HepG2 (cell line): ENCODE results near the gene PA2G4. TPM values are rescaled to one million over a fixed set of nuclear protein-coding genes. Genes with fewer than 3 reads are reported as not detected.

Source experiments
- ARHGAP35 ChIP-seq: sonication (generic); formaldehyde crosslinking; IDR thresholded peaks from 2 replicates; pipeline ENCODE4 v1.9.0; 2022; ENCODE audit warnings: mild to moderate bottlenecking, inconsistent platforms, moderate library complexity, missing genetic modification reagents, borderline replicate concordance
- EP300 ChIP-seq, 3 experiments: sonication (generic) in 1 of 3; formaldehyde crosslinking in 1 of 3; IDR thresholded peaks; 2 replicates each; pipeline versions ENCODE4 v1.5.1 to v1.6.1; 2011 to 2020; ENCODE audit warnings: low read depth in 2 of 3, low read length in 2 of 3, borderline replicate concordance in 1 of 3, improper control_type of control experiment in 1 of 3, mild to moderate bottlenecking in 1 of 3, missing genetic modification reagents in 1 of 3, moderate library complexity in 1 of 3
- GATAD2A ChIP-seq: IDR thresholded peaks from 2 replicates; pipeline ENCODE4 v1.6.1; 2016
- HDAC1 ChIP-seq: sonication (generic); formaldehyde crosslinking; IDR thresholded peaks from 2 replicates; pipeline ENCODE4 v1.5.1; 2020; ENCODE audit warnings: mild to moderate bottlenecking, missing genetic modification reagents
- KDM5A ChIP-seq: fragments of 200-600 bp; sonication (generic); IDR thresholded peaks from 2 replicates; pipeline ENCODE4 v1.7.0; 2018; ENCODE audit warnings: antibody characterized with exemption, mild to moderate bottlenecking, low read length, borderline replicate concordance
- KDM6A ChIP-seq: IDR thresholded peaks from 2 replicates; pipeline ENCODE4 v1.6.1; 2016; ENCODE audit warnings: low read depth
- KMT2B ChIP-seq: IDR thresholded peaks from 2 replicates; pipeline ENCODE4 v1.6.1; 2016; ENCODE audit warnings: missing genetic modification reagents, missing compliant biosample characterization
- POLR2G ChIP-seq: fragments of 200-400 bp; formaldehyde crosslinking; IDR thresholded peaks from 2 replicates; pipeline ENCODE4 v1.6.1; 2018; ENCODE audit warnings: mild to moderate bottlenecking, low read depth, low read length, moderate library complexity
- SMAD3 ChIP-seq: sonication (generic); formaldehyde crosslinking; IDR thresholded peaks from 2 replicates; pipeline ENCODE4 v1.4.0; 2020; ENCODE audit warnings: missing genetic modification reagents
- SOX13 ChIP-seq, 3 experiments: fragments of 450-650 bp in 1 of 3; sonication (generic) in 1 of 3; formaldehyde crosslinking in 1 of 3; IDR thresholded peaks in 2 of 3; conservative IDR thresholded peaks in 1 of 3; 2 replicates each; pipeline versions ENCODE4 v1.5.0 to v1.6.1; 2016 to 2020; ENCODE audit warnings: antibody characterized with exemption in 1 of 3, mild to moderate bottlenecking in 1 of 3, missing compliant biosample characterization in 1 of 3, missing genetic modification reagents in 1 of 3, moderate library complexity in 1 of 3
- SOX6 ChIP-seq, 2 experiments: fragments of 450-650 bp in 1 of 2; sonication (generic) in 1 of 2; formaldehyde crosslinking in 1 of 2; IDR thresholded peaks; 2 replicates each; pipeline versions ENCODE4 v1.4.0 to v1.6.1; 2017 to 2020; ENCODE audit warnings: antibody characterized with exemption in 1 of 2, mild to moderate bottlenecking in 1 of 2, missing genetic modification reagents in 1 of 2
- SRSF1 ChIP-seq: fragments of 200-400 bp; formaldehyde crosslinking; optimal IDR thresholded peaks from 2 replicates; pipeline ENCODE3; 2017; ENCODE audit warnings: mild to moderate bottlenecking, low read depth, low read length, moderate library complexity
- SRSF4 ChIP-seq: fragments of 200-400 bp; formaldehyde crosslinking; IDR thresholded peaks from one replicate; pipeline ENCODE4 v1.6.1; 2018; ENCODE audit warnings: mild to moderate bottlenecking, low read depth, low read length, moderate library complexity; ENCODE audit not compliant: poor library complexity, severe bottlenecking
- YY1 ChIP-seq: IDR thresholded peaks from 2 replicates; pipeline ENCODE4 v1.6.1; 2011; ENCODE audit warnings: low read length, low read depth, moderate library complexity, mild to moderate bottlenecking; ENCODE audit not compliant: insufficient read depth, insufficient replicate concordance
- ZBTB8A ChIP-seq: sonication (generic); formaldehyde crosslinking; IDR thresholded peaks from 2 replicates; pipeline ENCODE4 v1.4.0; 2020; ENCODE audit warnings: mild to moderate bottlenecking, low read depth, missing genetic modification reagents, borderline replicate concordance
- ZNF235 ChIP-seq: sonication (generic); formaldehyde crosslinking; IDR thresholded peaks from 2 replicates; pipeline ENCODE4 v1.8.1; 2023; ENCODE audit warnings: mild to moderate bottlenecking, missing genetic modification reagents, borderline replicate concordance
- ZNF549 ChIP-seq: sonication (generic); formaldehyde crosslinking; IDR thresholded peaks from 2 replicates; pipeline ENCODE4 v1.5.0; 2020; ENCODE audit warnings: missing genetic modification reagents
- ZNF552 ChIP-seq: sonication (generic); formaldehyde crosslinking; IDR thresholded peaks from 2 replicates; pipeline ENCODE4 v1.9.0; 2022; ENCODE audit warnings: missing genetic modification reagents, mild to moderate bottlenecking, borderline replicate concordance
- ZNF747 ChIP-seq: sonication (generic); formaldehyde crosslinking; IDR thresholded peaks from 2 replicates; pipeline ENCODE4 v1.8.1; 2023; ENCODE audit warnings: missing genetic modification reagents, mild to moderate bottlenecking, borderline replicate concordance
- polyA plus RNA-seq, 8 experiments: library from polyadenylated mRNA; depleted of rRNA in 3 of 8; stranded (reverse) in 7 of 8; unstranded in 1 of 8; fragments of >200 nt; fragmentation: Illumina TruSeq in 4 of 8; extraction: Trizol in 4 of 8; gene quantifications; 2 replicates each; pipeline versions ENCODE4 v1.2.1 to v1.2.3, GENCODE V29; 2011 to 2016; ENCODE audit warnings: low read depth in 4 of 8, missing spikeins in 1 of 8, mixed read lengths in 1 of 8; ENCODE audit not compliant: insufficient read depth in 1 of 8
- total RNA-seq, 5 experiments: library from RNA; depleted of rRNA; stranded (reverse); fragments of >200 nt; fragmentation: Illumina TruSeq; extraction: Trizol; gene quantifications; 2 replicates each; pipeline ENCODE4 v1.2.3, GENCODE V29; 2016; ENCODE audit warnings: low read depth in 1 of 5
- TF ChIP-seq, protein P1 (sequence below): sonication (generic); formaldehyde crosslinking; IDR thresholded peaks from 2 replicates; pipeline ENCODE4 v1.8.0; 2022; ENCODE audit warnings: mild to moderate bottlenecking, missing genetic modification reagents; ENCODE audit not compliant: insufficient replicate concordance
- TF ChIP-seq, protein P2 (sequence below), 2 experiments: fragments of 450-650 bp in 1 of 2; sonication (generic) in 1 of 2; formaldehyde crosslinking; IDR thresholded peaks; 2 replicates each; pipeline versions ENCODE4 v1.5.0 to v1.8.0; 2020 to 2022; ENCODE audit warnings: mild to moderate bottlenecking in 1 of 2, missing genetic modification reagents in 1 of 2

PA2G4 gene
- total and polyA plus RNA-seq, 2 of the 13 experiments (the other 11 are each of a cell fraction or from before 2014, with no cell fraction given), result 147 to 240 TPM

DNA sequence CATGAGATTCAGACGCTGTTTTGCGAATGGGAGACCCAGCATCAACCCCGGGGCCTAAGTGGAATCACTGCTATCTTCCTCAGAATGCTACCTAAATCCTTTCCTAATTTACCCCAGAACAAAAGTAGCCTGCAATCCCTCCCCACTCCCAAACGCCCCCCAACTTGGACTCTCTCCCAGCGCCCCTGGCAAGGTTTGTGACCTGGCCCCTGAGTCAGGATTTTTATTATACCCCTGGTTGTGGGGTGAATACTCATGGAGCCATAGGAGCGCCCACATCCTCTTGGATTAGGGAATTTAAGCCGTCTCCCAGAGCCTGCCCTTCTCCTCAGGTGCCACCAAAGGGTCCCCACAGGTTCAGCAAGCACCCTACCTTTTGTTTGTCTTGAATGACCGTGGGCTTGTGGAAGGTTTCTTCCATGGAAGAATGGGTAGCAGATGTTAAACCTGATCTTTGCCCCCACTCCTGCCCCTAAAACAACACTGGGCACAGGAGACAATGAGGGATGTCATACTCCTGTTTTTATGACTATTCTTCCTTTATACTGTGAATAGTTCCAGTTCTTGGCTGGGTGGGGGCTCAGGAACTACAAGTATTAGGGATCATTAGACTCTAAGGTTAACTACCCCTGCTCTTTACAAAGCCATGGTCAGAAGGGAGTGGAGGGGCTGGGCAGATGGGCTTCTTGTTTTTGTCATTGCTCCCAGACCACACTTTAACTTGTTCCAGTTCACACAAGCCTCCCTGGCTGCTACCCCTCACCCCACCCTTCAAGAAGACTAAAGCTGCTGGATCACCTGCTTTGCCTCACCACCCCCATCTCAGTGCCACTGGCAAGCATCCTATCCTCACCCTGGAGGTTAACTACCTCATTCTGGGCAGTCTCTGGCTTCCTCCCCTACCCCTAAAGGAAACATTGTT, 48.7 kb downstream of the PA2G4 start (continued):
- TF ChIP-seq ZNF747 (0 out of 2 replicates have a peak, but pooled peaks have one; percentile 8), ZBTB8A (no peak), KDM6A (no peak), KDM5A (no peak; the same call in 1 of the 2 replicates), ZNF552 (CRISPR knock-in tag) (no peak), SMAD3 (CRISPR knock-in tag) (no peak), EP300 (IDR thresholded peaks at IDR 0.05; ENCODE audit: low read depth in 2 of 2, low read length in 2 of 2) (no peak), EP300 (CRISPR knock-in tag; IDR thresholded peaks at IDR 0.05; ENCODE audit: borderline replicate concordance) (no peak), GATAD2A (CRISPR knock-in tag) (0 out of 2 replicates have a peak, but pooled peaks have one; percentile 14), SOX6 (IDR thresholded peaks at IDR 0.05) (no peak), SOX6 (CRISPR knock-in tag; IDR thresholded peaks at IDR 0.05) (no peak; the same call in 1 of the 2 replicates), ARHGAP35 (CRISPR knock-in tag) (0 out of 2 replicates have a peak, but pooled peaks have one; percentile 14), SRSF4 (no peak), SOX13 (IDR thresholded peaks at IDR 0.05) (no peak), SOX13 (CRISPR knock-in tag; conservative IDR thresholded peaks at IDR 0.05 in 1 of 2, IDR thresholded peaks at IDR 0.05 in 1 of 2) (peak in 1 of 2 experiments; percentile 64; a peak in 2 of 4 replicates), POLR2G (no peak), ZNF235 (0 out of 2 replicates have a peak, but pooled peaks have one; percentile 5), HDAC1 (CRISPR knock-in tag) (no peak), YY1 (no peak), ZNF549 (CRISPR knock-in tag) (no peak), SRSF1 (no peak), KMT2B (CRISPR knock-in tag) (no peak)
- TF ChIP-seq, protein P1, sequence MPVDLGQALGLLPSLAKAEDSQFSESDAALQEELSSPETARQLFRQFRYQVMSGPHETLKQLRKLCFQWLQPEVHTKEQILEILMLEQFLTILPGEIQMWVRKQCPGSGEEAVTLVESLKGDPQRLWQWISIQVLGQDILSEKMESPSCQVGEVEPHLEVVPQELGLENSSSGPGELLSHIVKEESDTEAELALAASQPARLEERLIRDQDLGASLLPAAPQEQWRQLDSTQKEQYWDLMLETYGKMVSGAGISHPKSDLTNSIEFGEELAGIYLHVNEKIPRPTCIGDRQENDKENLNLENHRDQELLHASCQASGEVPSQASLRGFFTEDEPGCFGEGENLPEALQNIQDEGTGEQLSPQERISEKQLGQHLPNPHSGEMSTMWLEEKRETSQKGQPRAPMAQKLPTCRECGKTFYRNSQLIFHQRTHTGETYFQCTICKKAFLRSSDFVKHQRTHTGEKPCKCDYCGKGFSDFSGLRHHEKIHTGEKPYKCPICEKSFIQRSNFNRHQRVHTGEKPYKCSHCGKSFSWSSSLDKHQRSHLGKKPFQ (CRISPR knock-in tag), result no peak
- TF ChIP-seq, protein P2, sequence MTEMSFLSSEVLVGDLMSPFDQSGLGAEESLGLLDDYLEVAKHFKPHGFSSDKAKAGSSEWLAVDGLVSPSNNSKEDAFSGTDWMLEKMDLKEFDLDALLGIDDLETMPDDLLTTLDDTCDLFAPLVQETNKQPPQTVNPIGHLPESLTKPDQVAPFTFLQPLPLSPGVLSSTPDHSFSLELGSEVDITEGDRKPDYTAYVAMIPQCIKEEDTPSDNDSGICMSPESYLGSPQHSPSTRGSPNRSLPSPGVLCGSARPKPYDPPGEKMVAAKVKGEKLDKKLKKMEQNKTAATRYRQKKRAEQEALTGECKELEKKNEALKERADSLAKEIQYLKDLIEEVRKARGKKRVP (CRISPR knock-in tag; IDR thresholded peaks at IDR 0.05), result no peak
- TF ChIP-seq, all 625 proteins: peak for 16
